ENCODE measurements around the gene RWDD2A.

The RWDD2A gene

DNA sequence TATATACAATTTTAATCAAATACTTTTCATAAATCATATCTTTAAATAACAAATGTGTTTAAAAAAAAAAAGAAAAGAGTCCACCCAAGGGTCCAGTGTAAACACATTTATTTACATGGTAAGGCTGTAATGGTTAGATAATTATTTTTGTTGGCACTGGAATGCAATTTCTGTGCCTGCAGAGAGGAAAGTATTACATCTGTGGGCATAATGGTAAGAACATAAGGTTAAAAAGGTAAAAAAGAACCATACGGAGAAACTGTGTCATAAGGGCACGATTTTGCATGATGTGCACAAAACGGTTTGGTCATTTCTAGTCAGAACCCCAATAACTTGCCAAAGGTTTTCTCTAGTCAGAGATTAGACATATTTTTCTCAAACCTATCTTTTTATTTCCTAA is 54.3 kb downstream of the RWDD2A start:
- 0 out of 2 replicates have a peak, but pooled peaks cover 2% of the 10 kb centered on the region for H3K9me3 ChIP-seq (ENCODE audit: insufficient read depth, low read length)
- H3K4me3 ChIP-seq (ENCODE audit: low read length), result no peak overlapping the region
- no peaks in the 10 kb centered on the region for H4K20me1 ChIP-seq (ENCODE audit: insufficient read depth, low read length)
- H3K9ac ChIP-seq (ENCODE audit: low read length), result no peak overlapping the region
- H3K27me3 ChIP-seq (ENCODE audit: low read depth, low read length), result no peaks in the 10 kb centered on the region
- H3K4me1 ChIP-seq (ENCODE audit: low read length), result peaks cover 14% of the 10 kb centered on the region
- no peak overlapping the region for H2AFZ ChIP-seq (ENCODE audit: low read depth, low read length)
- no peaks in the 10 kb centered on the region for H3K79me2 ChIP-seq (ENCODE audit: low read length)
- no peaks in the 10 kb centered on the region for H3K36me3 ChIP-seq (replicated peaks; ENCODE audit: low read depth, low read length)
- TF ChIP-seq EZH2phosphoT487 (IDR thresholded peaks at IDR 0.05; ENCODE audit: low read depth), result no peak
- TF ChIP-seq, protein P1, sequence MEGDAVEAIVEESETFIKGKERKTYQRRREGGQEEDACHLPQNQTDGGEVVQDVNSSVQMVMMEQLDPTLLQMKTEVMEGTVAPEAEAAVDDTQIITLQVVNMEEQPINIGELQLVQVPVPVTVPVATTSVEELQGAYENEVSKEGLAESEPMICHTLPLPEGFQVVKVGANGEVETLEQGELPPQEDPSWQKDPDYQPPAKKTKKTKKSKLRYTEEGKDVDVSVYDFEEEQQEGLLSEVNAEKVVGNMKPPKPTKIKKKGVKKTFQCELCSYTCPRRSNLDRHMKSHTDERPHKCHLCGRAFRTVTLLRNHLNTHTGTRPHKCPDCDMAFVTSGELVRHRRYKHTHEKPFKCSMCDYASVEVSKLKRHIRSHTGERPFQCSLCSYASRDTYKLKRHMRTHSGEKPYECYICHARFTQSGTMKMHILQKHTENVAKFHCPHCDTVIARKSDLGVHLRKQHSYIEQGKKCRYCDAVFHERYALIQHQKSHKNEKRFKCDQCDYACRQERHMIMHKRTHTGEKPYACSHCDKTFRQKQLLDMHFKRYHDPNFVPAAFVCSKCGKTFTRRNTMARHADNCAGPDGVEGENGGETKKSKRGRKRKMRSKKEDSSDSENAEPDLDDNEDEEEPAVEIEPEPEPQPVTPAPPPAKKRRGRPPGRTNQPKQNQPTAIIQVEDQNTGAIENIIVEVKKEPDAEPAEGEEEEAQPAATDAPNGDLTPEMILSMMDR (IDR thresholded peaks at IDR 0.05; ENCODE audit: low read depth, low read length), result no peak
- no peak overlapping the region for H3K4me2 ChIP-seq (ENCODE audit: low read length)
- H3K27ac ChIP-seq (ENCODE audit: low read length), result no peak overlapping the region
